Measurements from ENCODE around the gene ZNF516.

ZNF516 gene

DNA sequence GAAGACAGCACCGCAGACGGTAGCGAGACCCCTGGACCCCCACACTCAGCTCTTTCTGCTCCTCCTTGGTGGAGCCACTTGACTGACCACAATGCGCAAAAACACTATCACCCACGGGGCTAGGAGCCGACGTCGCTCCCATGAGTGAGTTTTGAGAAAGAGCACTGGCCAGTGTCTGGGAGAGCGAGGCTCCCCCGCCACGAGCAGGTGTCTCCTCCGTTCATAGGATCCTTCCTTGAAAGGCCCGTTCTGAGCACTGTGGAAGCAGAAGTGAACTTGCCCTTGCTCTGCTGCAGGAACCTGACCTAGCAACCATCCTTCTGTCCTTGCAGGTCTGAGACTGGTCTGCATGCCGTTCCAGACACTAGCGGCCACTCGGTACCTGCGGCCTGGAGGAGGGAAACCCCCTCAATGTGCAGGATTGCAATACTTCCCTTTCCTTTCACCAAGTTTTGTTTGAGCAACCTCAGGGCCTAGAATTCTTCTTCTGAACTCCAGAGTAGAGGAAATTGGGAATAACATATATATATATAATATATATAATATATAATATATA, 12.9 kb upstream of the ZNF516 start:
- DNase-seq = no peak

- no peak for DNase-seq
These were observed 12.1 kb upstream of the ZNF516 start for GRCh38 chr18:76506974-76507764.

DNA sequence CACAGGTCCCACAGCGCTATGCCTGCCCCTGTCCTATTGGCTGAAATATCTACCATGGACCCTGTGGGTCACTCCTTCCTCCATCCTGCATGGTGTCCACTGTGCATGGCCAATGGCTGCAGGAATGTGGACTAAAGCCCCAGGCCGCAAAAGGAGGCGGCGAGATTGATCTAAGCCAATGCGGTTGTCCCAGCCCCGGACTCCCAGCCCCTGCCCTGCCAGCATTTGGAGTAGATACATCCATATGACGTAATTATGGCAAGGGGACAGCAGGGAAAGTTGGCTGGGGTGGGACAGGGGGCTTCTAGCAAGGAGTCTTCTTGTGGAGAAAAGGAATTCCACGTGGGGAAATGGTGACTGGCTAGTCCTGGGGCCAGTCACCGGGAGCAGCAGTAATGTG, 11.4 kb upstream of the ZNF516 start:
- DNase-seq = no peak

GRCh38 chr18:76505614-76506013, 10.6 kb upstream of the ZNF516 start:
- DNase-seq = no peak

DNA sequence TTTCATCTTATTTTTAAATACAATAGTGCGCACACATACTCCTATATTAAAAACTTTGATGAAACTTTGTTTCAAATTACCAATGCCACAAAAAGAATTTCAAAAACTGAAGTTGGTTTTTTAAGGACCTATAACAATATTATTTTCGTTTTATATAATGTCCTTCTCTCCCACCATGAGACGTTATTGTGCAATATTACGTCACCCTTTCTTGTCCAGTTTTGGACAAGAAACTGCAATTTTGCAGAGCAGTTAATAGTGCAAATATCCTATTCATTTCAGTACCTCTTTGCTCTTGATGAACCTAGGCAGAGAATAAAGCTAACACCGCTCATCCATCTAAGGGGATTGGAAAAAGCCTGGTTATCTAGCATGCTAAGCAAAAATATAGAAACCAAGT, 9.7 kb upstream of the ZNF516 start:
- DNase-seq = no peak

DNA sequence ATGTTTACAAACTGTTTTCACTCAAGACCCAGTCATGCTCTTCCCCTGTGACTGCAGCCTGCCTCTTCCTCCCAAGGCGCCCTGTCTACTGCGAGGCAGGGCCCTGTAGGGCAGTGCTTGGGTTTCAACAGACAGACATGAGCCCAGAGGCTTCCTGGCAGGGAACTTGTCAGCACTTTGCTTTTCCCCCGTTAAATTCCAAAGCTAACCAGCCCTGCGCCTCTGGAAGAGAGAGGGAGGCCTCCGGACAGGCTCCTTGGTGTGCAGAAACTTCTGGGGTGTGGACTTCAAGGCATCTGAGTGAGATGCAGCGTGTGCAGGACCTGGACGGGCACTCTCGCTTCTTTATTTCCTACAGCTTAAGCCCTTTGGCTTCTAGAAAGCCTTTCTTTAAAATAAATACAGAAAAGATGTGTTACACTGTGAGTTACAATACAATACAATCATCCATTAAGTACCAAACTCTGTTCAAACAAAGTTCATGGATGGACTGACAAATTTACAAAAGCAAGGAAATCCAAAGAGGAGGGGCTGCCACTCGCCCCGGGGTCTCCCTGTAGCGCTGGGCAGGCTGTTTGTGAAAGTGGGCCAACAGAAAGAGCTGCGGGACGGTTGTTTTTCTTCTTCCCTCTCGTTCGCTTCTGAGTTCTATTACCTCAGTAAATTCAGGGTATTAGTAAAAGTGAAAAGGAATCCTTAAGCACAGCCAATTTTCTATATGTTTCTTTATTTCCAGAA, 8.8 kb upstream of the ZNF516 start:
- DNase-seq = no peak

- DNase-seq = no peak
These were observed 7.5 kb upstream of the ZNF516 start for GRCh38 chr18:76502551-76502950.

DNA sequence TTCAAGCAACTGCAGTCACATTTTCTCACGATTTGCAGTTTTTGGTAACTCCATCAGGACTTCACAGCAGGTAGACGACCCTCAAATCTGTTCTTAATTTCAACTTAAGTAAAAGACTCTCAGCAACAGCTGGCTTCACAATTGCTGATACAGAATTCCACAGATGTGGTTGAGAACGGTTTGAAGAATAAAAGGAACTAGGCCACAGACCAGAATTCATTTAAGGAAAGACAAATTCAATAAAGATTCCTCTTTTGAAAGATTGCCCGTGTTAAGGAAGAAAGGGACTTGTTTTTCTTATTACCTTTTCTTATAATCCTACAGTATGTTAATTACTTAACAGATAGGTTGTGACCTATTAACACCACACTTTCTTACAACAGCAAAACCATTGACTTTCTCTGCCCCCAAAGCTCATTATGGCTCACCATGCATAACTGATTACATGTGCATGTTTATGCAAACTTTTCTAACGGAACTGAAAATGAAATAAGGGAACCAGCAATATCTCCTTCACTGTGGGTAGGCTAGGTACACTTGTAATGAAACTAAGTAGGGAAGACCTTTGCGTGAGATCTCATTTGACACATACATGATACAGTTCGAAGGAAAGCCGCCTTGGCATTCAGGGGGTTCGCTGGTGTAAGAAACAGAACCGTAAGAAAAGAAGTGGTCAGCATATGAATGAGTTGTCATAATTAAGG, 4.7 kb upstream of the ZNF516 start:
- no peak for DNase-seq

DNA sequence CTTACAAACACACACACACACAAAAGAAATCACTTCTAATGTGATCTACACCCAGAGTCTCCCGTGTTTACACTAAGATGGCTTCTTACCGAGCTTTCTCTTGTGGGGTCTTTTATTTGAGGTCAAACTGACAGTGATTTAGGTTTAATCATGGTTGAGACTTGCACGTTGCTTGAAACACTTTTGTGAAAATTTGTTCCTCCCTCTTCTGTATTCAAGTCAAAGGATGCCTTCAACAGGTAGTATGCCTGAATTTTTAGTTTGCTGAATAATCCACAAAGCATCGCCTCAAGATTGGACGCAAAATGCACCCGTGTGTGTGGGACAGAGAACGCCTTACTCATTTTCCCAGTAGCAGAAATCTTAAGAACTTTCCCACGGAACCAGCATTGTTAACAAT, 4.0 kb upstream of the ZNF516 start:
- DNase-seq = no peak

DNA sequence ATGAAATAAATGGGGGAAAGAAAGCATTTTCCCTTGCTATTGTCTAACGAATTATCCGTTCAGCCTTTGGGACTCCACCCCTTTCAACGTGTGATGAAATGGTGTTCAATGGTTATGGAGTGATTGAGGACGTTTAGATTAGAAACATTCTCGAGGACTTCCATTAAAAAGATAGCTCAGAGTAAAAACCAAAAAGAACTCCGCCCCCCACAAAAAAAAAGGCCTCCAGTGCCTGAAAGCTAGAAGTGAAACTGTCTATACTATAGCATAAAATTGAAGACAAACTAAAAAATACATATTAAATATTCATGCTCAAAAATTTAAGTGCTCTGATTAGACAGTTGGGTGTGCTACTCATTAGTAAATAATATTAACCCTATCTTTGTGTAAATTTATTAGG, 3.0 kb upstream of the ZNF516 start:
- no peak for DNase-seq

GRCh38 chr18:76497021-76497420, 2.0 kb upstream of the ZNF516 start:
- no peak for DNase-seq

DNA sequence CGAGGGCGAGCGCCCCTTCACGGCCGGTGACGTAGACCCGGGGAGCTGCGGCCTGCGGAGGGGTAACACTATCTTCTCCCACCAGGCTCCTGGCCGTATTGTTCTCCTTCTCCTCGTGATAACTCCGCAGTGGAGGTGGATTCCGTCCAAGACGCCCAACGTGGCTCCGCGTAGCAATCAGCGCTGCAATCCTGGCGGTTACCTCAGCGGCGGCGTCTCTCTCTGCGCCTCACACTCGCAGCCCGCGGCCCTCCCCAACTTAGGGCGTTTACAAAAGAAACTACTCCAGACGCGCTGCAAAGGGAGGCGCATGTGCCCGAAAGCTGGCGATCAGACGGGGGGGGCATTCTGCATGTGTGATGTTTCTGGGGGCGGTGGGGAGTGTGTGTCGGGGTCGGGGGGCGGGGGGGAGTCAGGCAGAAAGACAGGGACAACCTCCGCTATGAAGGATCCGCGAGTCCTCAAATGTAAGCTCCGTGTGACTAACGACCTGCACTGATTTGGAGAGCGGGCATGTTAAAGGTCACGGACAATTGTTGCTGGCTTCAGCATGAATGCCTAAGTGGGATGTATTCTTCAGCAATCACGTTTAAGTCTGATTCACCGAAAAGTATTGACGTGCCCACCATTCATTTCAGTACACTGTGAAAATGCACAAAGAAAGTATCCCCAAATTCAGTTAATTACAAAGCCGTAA, 1.3 kb upstream of the ZNF516 start:
- peak; percentile 38 for DNase-seq

GRCh38 chr18:76495435-76496193, 572 bp upstream of the ZNF516 start:
- DNase-seq = peak; percentile 14

DNA sequence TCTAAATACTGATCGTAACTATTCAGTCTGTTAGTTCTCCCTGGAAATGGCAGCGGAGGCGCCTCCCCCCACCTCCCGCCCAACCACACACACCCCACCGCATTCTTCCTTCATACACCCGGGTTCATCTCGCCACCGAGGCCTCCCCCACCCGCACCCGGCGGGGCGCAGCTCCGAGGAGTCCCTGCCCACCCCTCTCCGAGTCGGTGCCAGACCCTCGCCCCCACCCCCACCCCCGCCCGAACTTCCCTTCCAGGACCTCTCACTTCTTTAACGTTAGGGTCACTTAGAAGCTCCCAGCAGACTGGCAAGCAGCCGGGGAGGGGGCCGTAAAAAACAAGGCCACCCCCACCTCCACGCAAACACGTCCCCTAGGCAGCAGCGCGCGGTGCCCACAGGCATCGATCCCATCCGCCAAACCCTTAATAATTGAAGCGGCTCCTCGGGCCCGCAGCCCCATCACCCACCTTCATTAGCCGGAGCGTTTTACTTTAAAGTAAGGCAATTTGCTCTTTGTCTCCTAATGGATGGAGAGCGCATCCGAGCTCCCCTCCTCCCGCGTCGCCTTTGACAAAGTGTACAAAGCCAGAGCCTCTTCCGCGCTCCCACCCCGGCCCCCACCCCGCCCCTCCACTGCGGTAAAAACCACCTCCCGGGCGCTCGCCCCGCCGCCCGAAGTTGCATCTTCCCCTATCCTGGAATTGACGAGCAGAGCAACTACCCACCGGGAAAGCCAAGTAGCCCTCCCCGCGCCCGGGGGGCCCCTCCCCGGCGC, 624 bp downstream of the ZNF516 start:
- DNase-seq = no peak

GRCh38 chr18:76493213-76494161, 1.6 kb downstream of the ZNF516 start:
- no peak for DNase-seq

DNA sequence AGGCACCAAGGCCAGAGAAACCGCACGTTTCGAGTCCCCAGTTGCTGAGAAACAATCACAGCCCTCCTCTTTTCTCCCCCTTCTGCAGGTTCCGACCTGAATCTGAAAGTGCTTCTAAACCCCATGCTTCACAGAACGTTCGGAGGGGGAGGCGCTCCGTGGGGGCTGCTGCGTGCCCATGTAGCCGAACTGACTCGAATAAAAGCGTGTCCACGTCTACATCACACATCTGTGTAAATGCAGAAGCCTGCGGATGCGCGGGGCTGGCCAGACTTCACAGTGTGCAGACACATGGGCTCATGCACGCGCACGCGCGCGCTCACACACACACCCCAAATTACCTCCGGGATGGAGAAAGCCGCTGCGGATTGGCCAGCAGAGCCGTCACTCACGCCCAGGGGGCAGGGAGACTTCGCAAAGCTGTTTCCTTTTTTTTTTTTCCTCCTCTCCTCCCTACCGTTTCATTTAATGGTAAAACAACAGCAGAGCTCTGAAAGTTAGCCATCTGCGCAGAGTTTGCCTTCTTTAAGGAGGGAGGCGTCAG, 2.3 kb downstream of the ZNF516 start:
- DNase-seq = peak; percentile 99

- DNase-seq = peak; percentile 30
These were observed 3.0 kb downstream of the ZNF516 start for GRCh38 chr18:76491776-76492668.

- DNase-seq = peak; percentile 59
These were observed 3.6 kb downstream of the ZNF516 start for GRCh38 chr18:76491473-76491775.

All from stimulated activated CD4-positive, alpha-beta T cell treated with anti-CD3 and anti-CD28 coated beads, Interleukin-1b, Interleukin-23, amount 100 ng/mL, for 48 hours (primary cell).